ENCODE measurements around the gene MFSD2A. TPM values are rescaled to one million over a fixed set of nuclear protein-coding genes. Genes with fewer than 3 reads are reported as not detected.

Gene MFSD2A
- total RNA-seq, 1 experiment from 2014 or later = 19.9 TPM

GRCh38 chr1:39938856-39939255 lies 16.1 kb upstream of the MFSD2A start:
- Histone ChIP-seq H2BK5ac (ENCODE audit: insufficient read length, low read length) (no peak overlapping the region), H3K56ac (ENCODE audit: insufficient read length, low read depth, low read length) (no peak overlapping the region), H3K79me2 (ENCODE audit: insufficient read depth, low read length) (no peaks in the 10 kb centered on the region), H3K79me1 (ENCODE audit: insufficient read depth, low read depth, low read length, poor library complexity, severe bottlenecking) (no peaks in the 10 kb centered on the region), H4K91ac (ENCODE audit: insufficient read length, low read depth, low read length) (no peak overlapping the region), H2AK5ac (ENCODE audit: insufficient read length, low read length) (no peak overlapping the region), H3K23me2 (ENCODE audit: insufficient read length, low read depth, low read length, poor library complexity, severe bottlenecking) (no peaks in the 10 kb centered on the region), H2BK15ac (ENCODE audit: low read depth, low read length) (no peak overlapping the region), H3K9ac (ENCODE audit: extremely low read depth, insufficient read length, low read length) (no peak overlapping the region), H3K9me3 (ENCODE audit: control insufficient read depth, low read depth, low read length) (no peaks in the 10 kb centered on the region), H3K4ac (ENCODE audit: low read depth, low read length) (no peak overlapping the region), H3K14ac (ENCODE audit: insufficient read depth, low read length) (no peak overlapping the region), H3K23ac (ENCODE audit: insufficient read length, low read depth, low read length) (no peak overlapping the region), H2BK120ac (ENCODE audit: low read depth, low read length, poor library complexity, severe bottlenecking) (no peak overlapping the region), H3T11ph (ENCODE audit: low read length) (no peak overlapping the region), H3K4me1 (ENCODE audit: insufficient read depth, low read length) (no peaks in the 10 kb centered on the region), H3K4me2 (ENCODE audit: insufficient read depth, insufficient read length, low read length) (no peak overlapping the region), H3K27ac (ENCODE audit: insufficient read length, low read depth, low read length) (no peak overlapping the region), H4K20me1 (ENCODE audit: control insufficient read depth, insufficient read depth, insufficient read length) (no peaks in the 10 kb centered on the region), H4K5ac (ENCODE audit: insufficient read length, low read depth, low read length) (no peak overlapping the region), H4K8ac (replicated peaks; ENCODE audit: insufficient read length, low read depth, low read length) (no peak overlapping the region), H3K27me3 (ENCODE audit: insufficient read depth, low read length) (0 out of 2 replicates have a peak, but pooled peaks cover 2% of the 10 kb centered on the region), H3K18ac (ENCODE audit: insufficient read length, low read depth, low read length) (no peak overlapping the region), H2BK20ac (ENCODE audit: low read depth, low read length, poor library complexity, severe bottlenecking) (no peak overlapping the region), H2AFZ (ENCODE audit: low read length) (no peak overlapping the region), H2BK12ac (ENCODE audit: insufficient read length, low read depth, low read length) (no peak overlapping the region)
- Mint-ChIP-seq H3K27me3 (ENCODE audit: low read depth) (peaks cover 17% of the 10 kb centered on the region), H3K4me1 (peaks cover 10 to 11% of the 10 kb centered on the region in 2 experiments), H3K9me3 (no peaks in the 10 kb centered on the region), H3K4me3 (no peak overlapping the region), H3K27ac (no peak overlapping the region), H3K36me3 (ENCODE audit: insufficient read depth in 1 of 3, low read depth in 3 of 3) (no peaks in the 10 kb centered on the region)
- WGBS (ENCODE audit: extremely low coverage, insufficient read length, low lambda C conversion rate) = no CpG with 5 or more reads among the region's 8 CpGs
- TF ChIP-seq CTCF (conservative IDR thresholded peaks at IDR 0.05) = no peak
- no peak for DNase-seq

Data from H9 (cell line).